ENCODE data around the gene NR1I3. TPM values are rescaled to one million over a fixed set of nuclear protein-coding genes. Genes with fewer than 3 reads are reported as not detected.

NR1I3 gene
- total RNA-seq, 2 donors from 2014 or later: not detected

DNA sequence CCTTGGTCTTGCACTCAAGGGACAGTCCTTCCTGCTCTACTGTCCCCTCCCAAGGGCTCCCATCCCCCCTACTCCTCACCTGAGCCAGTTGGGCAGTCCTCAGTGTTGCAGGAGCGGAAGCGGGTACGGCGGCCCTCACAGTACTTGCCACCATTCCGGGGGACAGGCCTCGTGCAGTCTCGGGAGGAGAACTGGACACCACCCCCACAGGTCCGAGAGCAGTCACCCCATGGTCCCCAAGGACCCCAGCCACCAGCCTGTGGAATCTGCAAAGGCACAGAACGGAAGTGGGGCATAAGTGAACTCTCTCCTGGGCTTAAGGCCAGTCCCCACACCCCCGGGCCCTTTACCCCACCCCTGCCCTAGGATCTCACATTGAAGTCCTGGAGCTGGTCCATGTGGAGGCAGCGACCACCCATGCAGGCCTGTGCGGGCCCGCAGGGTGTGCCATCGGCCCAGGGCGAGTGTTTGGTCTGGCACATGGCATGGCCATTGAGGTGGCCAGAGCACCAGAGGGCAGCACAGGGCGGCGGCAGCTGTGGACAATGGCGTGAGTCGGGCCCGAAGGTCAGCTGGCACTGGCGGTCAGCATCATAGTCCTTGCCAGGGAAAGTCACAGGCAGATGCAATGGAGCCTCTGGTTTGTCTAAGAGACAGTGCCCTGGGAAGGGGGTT, 44.3 kb downstream of the NR1I3 start:
- Mint-ChIP-seq H3K27me3 (no peaks in the 10 kb centered on the region), H3K4me1 (peaks cover 11% of the 10 kb centered on the region), H3K27ac (no peak overlapping the region), H3K36me3 (ENCODE audit: low read depth) (no peaks in the 10 kb centered on the region), H3K4me3 (no peak overlapping the region)
- no peaks in the 10 kb centered on the region for H3K9me3 ChIP-seq (ENCODE audit: control insufficient read depth, low read length, poor library complexity, severe bottlenecking)
- no peak for DNase-seq
- no peak for ATAC-seq

- DNase-seq (peak in 2 of 3 donors; percentile 32 to 51), ATAC-seq (peak; percentile 96)
- Mint-ChIP-seq H3K4me3 (peak overlapping the region; percentile 49), H3K36me3 (ENCODE audit: low read depth) (no peaks in the 10 kb centered on the region), H3K27me3 (no peaks in the 10 kb centered on the region), H3K27ac (peak overlapping the region; percentile 57), H3K4me1 (peaks cover 16% of the 10 kb centered on the region)
- no peaks in the 10 kb centered on the region for H3K9me3 ChIP-seq (ENCODE audit: control insufficient read depth, low read length, poor library complexity, severe bottlenecking)
These were observed 45.2 kb downstream of the NR1I3 start for GRCh38 chr1:161192476-161193465.

- H3K4me3 Mint-ChIP-seq: no peak overlapping the region
- no peaks in the 10 kb centered on the region for H3K36me3 Mint-ChIP-seq (ENCODE audit: low read depth)
- H3K27me3 Mint-ChIP-seq: no peaks in the 10 kb centered on the region
- DNase-seq: no peak
- ATAC-seq: no peak
- peak overlapping the region; percentile 57 for H3K27ac Mint-ChIP-seq
- peaks cover 24% of the 10 kb centered on the region for H3K4me1 Mint-ChIP-seq
- no peaks in the 10 kb centered on the region for H3K9me3 ChIP-seq (ENCODE audit: control insufficient read depth, low read length, poor library complexity, severe bottlenecking)
These were observed 46.0 kb downstream of the NR1I3 start for GRCh38 chr1:161191971-161192370.

DNA sequence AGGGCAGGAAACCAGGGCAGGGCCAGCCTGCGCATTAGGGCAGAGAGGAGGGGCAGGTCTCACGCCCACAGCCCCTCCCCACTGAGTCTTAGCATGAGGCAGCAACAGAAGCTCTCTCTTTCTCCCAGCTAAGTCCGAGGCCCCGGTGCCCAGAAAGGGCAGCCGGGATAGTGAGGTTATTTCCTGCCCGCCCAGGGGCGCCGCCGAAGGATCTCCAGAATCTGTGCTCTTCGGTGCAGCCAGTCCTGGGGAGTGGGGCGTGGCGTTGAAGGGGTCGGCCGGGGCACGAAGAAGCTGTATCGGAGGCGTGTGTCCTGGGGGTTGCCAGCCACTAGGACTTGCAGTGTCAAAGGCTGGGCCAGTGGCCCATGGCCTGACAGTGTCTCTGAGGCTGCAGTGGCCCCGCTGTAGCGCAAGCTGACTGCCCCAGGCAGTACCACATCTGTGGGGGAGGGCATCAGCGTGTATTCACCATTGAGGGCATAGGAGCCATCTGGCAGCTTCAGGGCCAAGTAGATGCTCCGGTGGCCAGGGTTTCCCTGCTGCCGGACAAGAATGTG, 47.0 kb downstream of the NR1I3 start:
- DNase-seq (no peak), ATAC-seq (no peak)
- H3K4me1 Mint-ChIP-seq: peaks cover 33% of the 10 kb centered on the region
- H3K4me3 Mint-ChIP-seq: no peak overlapping the region
- no peaks in the 10 kb centered on the region for H3K9me3 ChIP-seq (ENCODE audit: control insufficient read depth, low read length, poor library complexity, severe bottlenecking)
- H3K36me3 Mint-ChIP-seq (ENCODE audit: low read depth): no peaks in the 10 kb centered on the region
- H3K27ac Mint-ChIP-seq: peak overlapping the region; percentile 84
- no peaks in the 10 kb centered on the region for H3K27me3 Mint-ChIP-seq

DNA sequence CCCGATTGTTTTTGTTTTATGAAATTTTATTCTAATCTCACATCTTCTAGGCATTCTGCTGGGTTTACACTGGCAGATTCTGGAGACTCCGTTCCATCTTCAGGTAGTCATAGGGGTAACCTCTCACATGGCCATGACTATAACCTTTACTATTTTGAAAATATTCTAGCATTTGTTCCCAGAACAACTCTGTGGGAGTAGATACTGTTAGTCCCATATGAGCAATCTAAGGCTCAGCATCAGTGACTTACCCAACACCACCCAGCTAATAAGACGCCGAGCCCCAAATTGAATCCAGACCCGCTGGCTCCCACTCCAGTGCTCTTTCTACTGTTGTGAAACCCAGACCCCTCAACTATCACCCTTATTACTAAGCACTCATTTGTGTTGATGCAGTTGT, 49.0 kb downstream of the NR1I3 start:
- H3K27me3 Mint-ChIP-seq: no peaks in the 10 kb centered on the region
- no peaks in the 10 kb centered on the region for H3K9me3 ChIP-seq (ENCODE audit: control insufficient read depth, low read length, poor library complexity, severe bottlenecking)
- no peak for DNase-seq
- H3K27ac Mint-ChIP-seq: peak overlapping the region; percentile 72
- H3K4me1 Mint-ChIP-seq: peaks cover 51% of the 10 kb centered on the region
- no peaks in the 10 kb centered on the region for H3K36me3 Mint-ChIP-seq (ENCODE audit: low read depth)
- ATAC-seq: no peak
- H3K4me3 Mint-ChIP-seq: no peak overlapping the region

- H3K27ac Mint-ChIP-seq: no peak overlapping the region
- no peak for DNase-seq
- no peaks in the 10 kb centered on the region for H3K27me3 Mint-ChIP-seq
- no peaks in the 10 kb centered on the region for H3K36me3 Mint-ChIP-seq (ENCODE audit: low read depth)
- ATAC-seq: no peak
- H3K4me3 Mint-ChIP-seq: peak overlapping the region; percentile 28
- peaks cover 56% of the 10 kb centered on the region for H3K4me1 Mint-ChIP-seq
- no peaks in the 10 kb centered on the region for H3K9me3 ChIP-seq (ENCODE audit: control insufficient read depth, low read length, poor library complexity, severe bottlenecking)
These were observed 49.6 kb downstream of the NR1I3 start for GRCh38 chr1:161188381-161188780.

DNA sequence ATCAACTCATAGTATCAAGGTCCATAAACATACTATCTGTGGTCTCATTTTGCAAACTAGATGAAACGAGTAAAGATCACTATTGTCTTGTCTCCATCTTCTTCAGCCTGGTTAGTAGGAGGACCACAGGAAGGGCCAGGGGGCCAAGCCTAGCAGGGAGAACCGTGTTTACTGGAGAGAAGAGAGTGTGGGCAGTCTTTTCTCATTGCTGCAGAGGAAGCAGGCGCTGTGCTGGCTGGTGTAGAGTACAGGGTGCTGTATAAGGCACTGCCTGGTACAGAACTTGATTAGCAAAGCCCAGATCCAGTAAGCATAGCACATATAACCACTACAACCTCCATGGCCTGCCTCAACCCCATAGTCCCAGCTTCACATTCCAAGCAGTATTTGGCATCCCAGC, 50.7 kb downstream of the NR1I3 start:
- ATAC-seq (no peak), DNase-seq (no peak)
- peak overlapping the region; percentile 73 for H3K4me3 Mint-ChIP-seq
- H3K9me3 ChIP-seq (ENCODE audit: control insufficient read depth, low read length, poor library complexity, severe bottlenecking): no peaks in the 10 kb centered on the region
- no peaks in the 10 kb centered on the region for H3K27me3 Mint-ChIP-seq
- H3K4me1 Mint-ChIP-seq: peaks cover 60% of the 10 kb centered on the region
- H3K27ac Mint-ChIP-seq: peak overlapping the region; percentile 95
- no peaks in the 10 kb centered on the region for H3K36me3 Mint-ChIP-seq (ENCODE audit: low read depth)

DNA sequence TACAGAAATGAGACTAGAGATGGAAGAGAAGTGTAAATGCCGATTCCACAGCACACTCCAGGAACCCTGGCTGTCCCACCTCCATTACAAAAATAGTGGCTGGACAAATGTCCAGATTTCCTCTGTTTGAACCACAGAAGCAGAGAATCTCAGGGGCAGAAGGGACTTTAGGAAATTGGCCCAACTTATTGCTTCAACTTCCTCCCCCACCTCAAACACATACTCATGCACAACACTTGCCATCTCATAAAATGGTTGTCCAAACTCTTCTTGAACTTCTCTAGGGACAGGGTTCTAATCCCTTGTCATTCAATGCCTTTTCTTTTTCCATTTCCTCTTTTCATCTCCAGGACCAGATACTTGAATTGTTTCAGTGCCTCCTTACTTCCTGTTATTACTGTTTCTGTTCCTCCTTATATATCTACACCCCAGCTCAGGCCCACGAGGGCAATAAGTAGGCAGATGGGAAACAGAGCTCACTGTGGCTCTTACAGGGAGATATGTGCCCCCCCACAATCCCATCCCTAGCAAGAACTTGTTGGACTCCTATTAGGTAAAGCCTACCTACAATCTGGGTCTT, 52.2 kb downstream of the NR1I3 start:
- no peaks in the 10 kb centered on the region for H3K9me3 ChIP-seq (ENCODE audit: control insufficient read depth, low read length, poor library complexity, severe bottlenecking)
- peaks cover 65% of the 10 kb centered on the region for H3K4me1 Mint-ChIP-seq
- DNase-seq (no peak), ATAC-seq (peak; percentile 7)
- peak overlapping the region; percentile 95 for H3K27ac Mint-ChIP-seq
- no peaks in the 10 kb centered on the region for H3K36me3 Mint-ChIP-seq (ENCODE audit: low read depth)
- no peaks in the 10 kb centered on the region for H3K27me3 Mint-ChIP-seq
- H3K4me3 Mint-ChIP-seq: peak overlapping the region; percentile 93

- DNase-seq (peak; percentile 36 to 61 (median 59)), ATAC-seq (peak; percentile 87)
- peak overlapping the region; percentile 93 for H3K4me3 Mint-ChIP-seq
- H3K27me3 Mint-ChIP-seq: no peaks in the 10 kb centered on the region
- H3K9me3 ChIP-seq (ENCODE audit: control insufficient read depth, low read length, poor library complexity, severe bottlenecking): no peaks in the 10 kb centered on the region
- no peaks in the 10 kb centered on the region for H3K36me3 Mint-ChIP-seq (ENCODE audit: low read depth)
- H3K4me1 Mint-ChIP-seq: peaks cover 67% of the 10 kb centered on the region
- peak overlapping the region; percentile 95 for H3K27ac Mint-ChIP-seq
These were observed 52.7 kb downstream of the NR1I3 start for GRCh38 chr1:161185282-161185682.

DNA sequence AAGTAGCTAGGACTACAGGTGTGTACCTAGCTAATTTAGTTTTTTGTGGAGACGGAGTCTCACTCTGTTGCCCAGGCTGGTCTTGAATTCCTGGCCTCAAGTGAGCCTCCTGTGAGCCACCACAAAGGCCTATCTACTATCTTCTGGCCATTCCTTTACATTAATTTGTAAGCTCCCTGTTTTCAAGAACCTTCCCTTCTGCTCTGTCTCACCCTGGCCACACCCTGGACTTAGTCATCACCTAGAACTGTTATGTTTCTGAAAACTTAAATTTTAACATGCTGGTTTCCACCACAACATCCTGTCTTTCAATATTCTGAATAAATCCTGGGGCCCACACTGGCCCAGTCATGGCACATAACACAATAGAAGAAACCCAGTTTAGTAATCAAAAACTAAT, 55.8 kb downstream of the NR1I3 start:
- Mint-ChIP-seq H3K36me3 (ENCODE audit: low read depth) (peaks cover 1% of the 10 kb centered on the region), H3K4me1 (peaks cover 66% of the 10 kb centered on the region), H3K27me3 (no peaks in the 10 kb centered on the region)

GRCh38 chr1:161180639-161181038, 57.4 kb downstream of the NR1I3 start:
- Mint-ChIP-seq H3K27ac (peak overlapping the region; percentile 59), H3K4me3 (peak overlapping the region; percentile 52), H3K27me3 (no peaks in the 10 kb centered on the region)

More for the DNA sequence above, 55.8 kb downstream of the NR1I3 start:
- Mint-ChIP-seq H3K27ac (peak overlapping the region; percentile 95), H3K4me3 (peak overlapping the region; percentile 88)
- ATAC-seq (peak; percentile 45), DNase-seq (no peak)
- no peaks in the 10 kb centered on the region for H3K9me3 ChIP-seq (ENCODE audit: control insufficient read depth, low read length, poor library complexity, severe bottlenecking)

GRCh38 chr1:161179698-161180097, 58.3 kb downstream of the NR1I3 start:
- Mint-ChIP-seq H3K4me3 (peak overlapping the region; percentile 28), H3K27ac (peak overlapping the region; percentile 59), H3K36me3 (ENCODE audit: low read depth) (peaks cover 4% of the 10 kb centered on the region), H3K27me3 (no peaks in the 10 kb centered on the region), H3K4me1 (peaks cover 63% of the 10 kb centered on the region)
- ATAC-seq (no peak), DNase-seq (no peak)
- no peaks in the 10 kb centered on the region for H3K9me3 ChIP-seq (ENCODE audit: control insufficient read depth, low read length, poor library complexity, severe bottlenecking)

More at GRCh38 chr1:161180639-161181038, 57.4 kb downstream of the NR1I3 start:
- peaks cover 66% of the 10 kb centered on the region for H3K4me1 Mint-ChIP-seq
- H3K36me3 Mint-ChIP-seq (ENCODE audit: low read depth): peaks cover 3% of the 10 kb centered on the region
- no peaks in the 10 kb centered on the region for H3K9me3 ChIP-seq (ENCODE audit: control insufficient read depth, low read length, poor library complexity, severe bottlenecking)
- DNase-seq (no peak), ATAC-seq (no peak)

Data from T-helper 17 cell (primary cell).